ENCODE results near the gene ESYT2.

The ESYT2 gene

DNA sequence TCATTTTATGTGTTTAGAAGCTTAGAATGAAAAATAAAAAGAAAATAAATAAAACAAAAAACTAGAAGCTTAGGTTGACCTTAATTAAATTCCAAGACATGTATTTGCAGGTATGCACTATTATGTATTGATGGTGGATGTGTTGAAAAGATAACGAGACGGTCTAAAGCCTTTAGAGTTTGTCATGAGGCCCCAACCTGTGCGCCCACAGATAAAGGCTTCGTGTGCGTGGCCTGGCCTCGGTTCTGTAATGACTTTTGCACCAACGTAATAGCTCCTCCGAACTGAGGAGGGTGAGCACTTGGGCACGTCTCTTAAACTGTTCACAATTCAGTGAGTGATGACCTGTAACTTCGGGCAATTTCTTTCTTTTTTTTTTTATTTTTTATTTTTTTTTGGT, 81.0 kb downstream of the ESYT2 start:
- TF ChIP-seq, protein P1, sequence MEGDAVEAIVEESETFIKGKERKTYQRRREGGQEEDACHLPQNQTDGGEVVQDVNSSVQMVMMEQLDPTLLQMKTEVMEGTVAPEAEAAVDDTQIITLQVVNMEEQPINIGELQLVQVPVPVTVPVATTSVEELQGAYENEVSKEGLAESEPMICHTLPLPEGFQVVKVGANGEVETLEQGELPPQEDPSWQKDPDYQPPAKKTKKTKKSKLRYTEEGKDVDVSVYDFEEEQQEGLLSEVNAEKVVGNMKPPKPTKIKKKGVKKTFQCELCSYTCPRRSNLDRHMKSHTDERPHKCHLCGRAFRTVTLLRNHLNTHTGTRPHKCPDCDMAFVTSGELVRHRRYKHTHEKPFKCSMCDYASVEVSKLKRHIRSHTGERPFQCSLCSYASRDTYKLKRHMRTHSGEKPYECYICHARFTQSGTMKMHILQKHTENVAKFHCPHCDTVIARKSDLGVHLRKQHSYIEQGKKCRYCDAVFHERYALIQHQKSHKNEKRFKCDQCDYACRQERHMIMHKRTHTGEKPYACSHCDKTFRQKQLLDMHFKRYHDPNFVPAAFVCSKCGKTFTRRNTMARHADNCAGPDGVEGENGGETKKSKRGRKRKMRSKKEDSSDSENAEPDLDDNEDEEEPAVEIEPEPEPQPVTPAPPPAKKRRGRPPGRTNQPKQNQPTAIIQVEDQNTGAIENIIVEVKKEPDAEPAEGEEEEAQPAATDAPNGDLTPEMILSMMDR (conservative IDR thresholded peaks at IDR 0.05; ENCODE audit: low read length): no peak
- no peak for DNase-seq (ENCODE audit: low read depth)
- no peak overlapping the region for H3K4me3 ChIP-seq (ENCODE audit: low read length)

DNA sequence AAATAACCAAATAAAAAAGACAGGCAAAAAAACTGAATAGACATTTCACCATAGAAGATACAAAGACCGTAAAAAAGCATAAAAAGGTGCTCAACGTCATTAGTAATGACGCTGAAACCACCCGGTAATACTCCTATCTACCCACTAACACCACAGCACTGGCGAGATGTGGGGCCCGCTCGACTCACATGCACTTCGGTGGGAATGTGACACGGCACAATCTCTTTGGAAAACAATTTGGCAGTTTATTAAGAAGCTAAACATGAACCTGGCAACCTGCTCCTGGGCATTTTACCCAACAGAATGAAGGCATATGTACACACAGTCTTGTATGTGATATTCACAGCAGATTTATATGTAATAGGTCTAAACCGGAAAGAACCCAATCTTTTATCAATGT, 81.9 kb downstream of the ESYT2 start:
- no peak overlapping the region for H3K4me3 ChIP-seq (ENCODE audit: low read length)
- DNase-seq (ENCODE audit: low read depth): no peak
- TF ChIP-seq, protein P1 (conservative IDR thresholded peaks at IDR 0.05; ENCODE audit: low read length): no peak

DNA sequence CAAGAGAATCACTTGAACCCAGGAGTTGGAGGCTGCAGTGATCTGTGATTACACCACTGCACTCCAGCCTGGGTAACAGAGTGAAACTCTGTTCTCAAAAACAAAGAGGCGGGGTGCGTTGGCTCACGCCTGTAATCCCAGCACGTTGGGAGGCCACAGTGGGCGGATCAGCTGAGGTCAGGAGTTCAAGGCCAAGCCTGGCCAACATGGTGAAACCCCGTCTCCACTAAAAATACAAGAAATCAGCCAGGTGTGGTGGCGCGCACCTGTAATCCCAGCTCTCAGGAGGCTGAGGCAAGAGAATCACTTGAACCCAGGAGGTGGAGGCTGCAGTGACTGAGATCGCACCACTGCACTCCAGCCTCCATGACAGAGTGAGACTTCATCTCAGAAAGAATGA, 82.4 kb downstream of the ESYT2 start:
- DNase-seq (ENCODE audit: low read depth): no peak
- no peak overlapping the region for H3K4me3 ChIP-seq (ENCODE audit: low read length)
- TF ChIP-seq, protein P1 (conservative IDR thresholded peaks at IDR 0.05; ENCODE audit: low read length): no peak

DNA sequence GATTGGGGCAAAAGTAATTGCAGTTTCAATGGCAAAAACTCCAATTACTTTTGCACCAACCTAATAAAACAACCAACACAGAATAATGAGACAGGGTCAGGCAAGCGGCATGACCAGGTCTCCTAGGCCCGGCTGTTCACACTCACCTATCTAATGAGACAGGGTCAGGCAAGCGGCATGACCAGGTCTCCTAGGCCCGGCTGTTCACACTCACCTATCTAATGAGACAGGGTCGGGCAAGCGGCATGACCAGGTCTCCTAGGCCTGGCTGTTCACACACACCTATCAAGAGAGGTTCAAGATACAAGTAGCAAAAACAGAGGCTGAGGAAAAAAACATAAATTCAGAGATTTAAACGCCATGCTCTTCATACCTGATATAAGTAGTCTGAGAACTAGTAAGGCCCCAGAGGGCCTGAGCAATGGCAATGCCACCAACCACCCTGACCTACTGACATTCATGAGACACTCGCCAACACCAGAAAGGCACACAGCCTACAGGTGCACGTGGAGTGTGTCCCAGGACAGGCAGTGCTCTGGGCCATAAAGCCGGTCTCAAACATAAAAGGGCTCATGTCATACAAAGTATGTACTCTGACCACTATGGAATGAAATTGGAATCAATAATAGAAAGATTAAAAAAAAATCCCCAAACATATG, 84.1 kb downstream of the ESYT2 start:
- TF ChIP-seq, protein P1 (conservative IDR thresholded peaks at IDR 0.05; ENCODE audit: low read length): no peak
- no peak for DNase-seq (ENCODE audit: low read depth)
- no peak overlapping the region for H3K4me3 ChIP-seq (ENCODE audit: low read length)

DNA sequence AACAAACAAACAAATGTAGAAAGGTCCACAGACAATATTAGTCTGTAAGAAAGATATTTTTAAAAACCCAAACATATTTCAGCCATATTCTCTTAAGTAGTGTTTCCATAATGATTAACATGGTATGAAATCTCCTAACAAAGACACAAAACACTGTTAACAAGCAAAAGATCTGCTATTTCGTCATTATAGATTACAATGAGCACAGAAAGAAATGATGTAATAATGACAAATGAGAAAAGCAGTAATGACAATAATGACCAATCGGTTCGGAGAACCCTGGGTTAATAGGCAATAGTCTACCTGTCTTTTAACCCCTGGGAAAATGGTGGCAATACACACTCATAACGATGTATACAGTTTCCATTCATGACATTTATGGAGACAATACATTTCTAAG, 85.2 kb downstream of the ESYT2 start:
- no peak for DNase-seq (ENCODE audit: low read depth)
- TF ChIP-seq, protein P1 (conservative IDR thresholded peaks at IDR 0.05; ENCODE audit: low read length): no peak
- no peak overlapping the region for H3K4me3 ChIP-seq (ENCODE audit: low read length)

DNA sequence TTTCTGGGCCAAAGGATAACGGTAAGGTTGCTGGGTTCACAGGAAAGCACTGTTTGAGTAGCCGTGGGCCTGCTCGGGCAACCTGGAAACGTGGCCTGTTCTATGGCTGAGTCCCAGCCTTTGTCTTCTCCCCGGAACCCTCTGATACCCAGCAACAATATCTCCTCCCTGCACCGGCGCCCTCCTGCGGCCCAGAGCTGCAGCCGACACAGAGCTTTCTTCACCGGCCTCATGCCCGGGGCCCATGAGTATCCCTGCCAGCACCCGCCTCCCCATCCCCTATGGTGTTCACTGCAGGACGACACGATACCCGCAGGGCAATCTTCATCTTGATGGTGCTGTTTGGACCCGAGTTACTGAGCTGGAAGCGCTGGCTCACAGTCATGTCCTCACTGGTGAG, 86.1 kb downstream of the ESYT2 start:
- TF ChIP-seq, protein P1 (conservative IDR thresholded peaks at IDR 0.05; ENCODE audit: low read length): no peak
- no peak overlapping the region for H3K4me3 ChIP-seq (ENCODE audit: low read length)
- no peak for DNase-seq (ENCODE audit: low read depth)

DNA sequence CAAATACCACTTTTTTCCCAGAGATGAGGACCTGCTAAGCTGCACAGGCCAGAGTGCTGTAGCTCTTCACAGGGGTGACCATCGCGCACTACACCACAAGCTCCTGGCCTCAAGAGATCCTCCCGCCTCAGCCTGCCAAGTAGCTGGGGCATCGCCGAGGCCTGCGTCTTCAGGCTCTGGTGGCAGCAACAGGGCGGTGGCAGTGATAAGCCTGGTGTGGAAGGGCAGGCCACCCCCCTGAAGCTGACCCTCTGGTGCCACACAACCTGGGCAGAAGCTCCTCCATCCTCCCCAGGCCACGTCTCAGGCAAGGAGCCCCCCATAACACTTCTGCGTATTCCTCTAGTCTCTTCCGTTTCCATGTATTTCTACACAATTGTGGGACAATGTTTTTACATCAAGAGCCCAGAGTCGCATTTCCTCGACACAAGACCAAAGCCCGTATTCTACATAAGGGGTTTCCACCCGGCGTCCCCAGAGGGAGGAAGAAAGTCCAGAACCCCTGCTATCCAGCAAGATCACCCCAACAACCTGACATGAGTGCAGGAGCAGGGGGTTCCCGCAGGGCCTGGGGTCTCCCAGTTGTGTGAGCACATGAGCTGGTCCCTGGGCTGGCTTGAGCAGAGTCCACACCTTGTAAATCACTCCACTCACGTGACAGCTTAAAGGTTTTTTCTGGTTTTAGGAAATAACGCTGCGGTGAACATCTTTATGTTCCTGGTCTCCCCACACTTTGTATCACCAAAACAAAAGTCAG, 87.1 kb downstream of the ESYT2 start:
- H3K4me3 ChIP-seq (ENCODE audit: low read length): no peak overlapping the region
- no peak for DNase-seq (ENCODE audit: low read depth)
- TF ChIP-seq, protein P1 (conservative IDR thresholded peaks at IDR 0.05; ENCODE audit: low read length): no peak
